Measurements from ENCODE around the gene OR6Y1.

Gene OR6Y1

DNA sequence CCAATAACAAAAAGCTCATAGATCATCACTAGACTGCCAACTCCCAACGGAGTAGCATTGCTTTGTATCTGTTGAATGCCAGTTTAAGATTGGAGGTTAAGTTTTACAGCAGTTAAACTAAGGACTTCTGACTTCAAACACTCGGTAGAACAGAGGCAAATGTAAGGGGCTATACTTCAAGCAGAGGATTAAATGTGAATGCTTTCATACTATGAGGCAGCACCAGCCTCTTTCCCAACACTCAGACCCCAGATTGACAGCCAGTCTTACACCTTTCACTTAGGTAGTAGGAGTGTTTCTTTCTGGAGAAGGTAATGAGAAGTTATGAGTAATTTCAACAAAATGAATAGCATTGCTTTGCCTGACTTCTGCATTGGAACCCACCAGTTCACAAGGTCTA, 59.4 kb downstream of the OR6Y1 start:
- no peak for DNase-seq

Measured in stimulated activated CD4-positive, alpha-beta T cell treated with anti-CD3 and anti-CD28 coated beads, Interleukin-15, amount 100 ng/mL, for 24 hours (primary cell).